ENCODE results near the gene ZRSR2. TPM values are rescaled to one million over a fixed set of nuclear protein-coding genes. Genes with fewer than 3 reads are reported as not detected.

ZRSR2 gene
- total RNA-seq, 1 experiment from 2014 or later, result 18.1 TPM

DNA sequence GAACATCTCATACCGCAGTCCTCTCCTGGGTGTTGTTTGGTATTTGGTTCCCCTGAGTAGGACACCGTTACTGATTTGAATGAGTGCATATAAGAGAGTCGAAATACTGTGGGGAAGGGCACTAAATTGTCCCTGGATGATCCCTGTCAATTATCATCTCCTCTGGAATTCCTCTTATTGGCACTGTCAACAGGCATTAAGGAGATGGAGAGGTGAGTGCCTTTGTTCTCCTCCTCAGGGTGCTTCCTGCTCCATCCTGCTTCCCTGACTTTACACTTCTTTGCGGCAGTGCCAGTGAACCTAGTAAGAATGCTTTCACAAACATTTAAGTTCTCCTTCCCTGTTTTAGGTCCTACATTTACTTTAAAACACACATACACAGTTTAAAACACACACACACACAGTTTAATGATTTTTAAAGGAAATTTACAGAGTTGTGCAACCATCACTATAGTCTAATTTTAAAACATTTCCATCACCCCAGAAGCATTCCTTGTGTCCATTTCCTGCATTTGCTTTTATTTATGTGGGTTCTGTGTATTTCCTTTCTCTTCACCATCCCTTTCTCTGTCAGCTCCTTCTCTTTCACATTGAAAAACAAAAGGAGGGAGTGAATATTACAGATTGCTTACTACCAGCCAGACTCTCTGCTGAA, 20.9 kb upstream of the ZRSR2 start:
- ChIA-PET POLR2A (ENCODE audit: low non-redundant PET) (no interaction called here), CTCF (no interaction called here)
- TF ChIP-seq, protein P1, sequence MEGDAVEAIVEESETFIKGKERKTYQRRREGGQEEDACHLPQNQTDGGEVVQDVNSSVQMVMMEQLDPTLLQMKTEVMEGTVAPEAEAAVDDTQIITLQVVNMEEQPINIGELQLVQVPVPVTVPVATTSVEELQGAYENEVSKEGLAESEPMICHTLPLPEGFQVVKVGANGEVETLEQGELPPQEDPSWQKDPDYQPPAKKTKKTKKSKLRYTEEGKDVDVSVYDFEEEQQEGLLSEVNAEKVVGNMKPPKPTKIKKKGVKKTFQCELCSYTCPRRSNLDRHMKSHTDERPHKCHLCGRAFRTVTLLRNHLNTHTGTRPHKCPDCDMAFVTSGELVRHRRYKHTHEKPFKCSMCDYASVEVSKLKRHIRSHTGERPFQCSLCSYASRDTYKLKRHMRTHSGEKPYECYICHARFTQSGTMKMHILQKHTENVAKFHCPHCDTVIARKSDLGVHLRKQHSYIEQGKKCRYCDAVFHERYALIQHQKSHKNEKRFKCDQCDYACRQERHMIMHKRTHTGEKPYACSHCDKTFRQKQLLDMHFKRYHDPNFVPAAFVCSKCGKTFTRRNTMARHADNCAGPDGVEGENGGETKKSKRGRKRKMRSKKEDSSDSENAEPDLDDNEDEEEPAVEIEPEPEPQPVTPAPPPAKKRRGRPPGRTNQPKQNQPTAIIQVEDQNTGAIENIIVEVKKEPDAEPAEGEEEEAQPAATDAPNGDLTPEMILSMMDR (conservative IDR thresholded peaks at IDR 0.05; ENCODE audit: low read depth, low read length), result no peak
- no peak for TF ChIP-seq EZH2 (IDR thresholded peaks at IDR 0.05; ENCODE audit: borderline replicate concordance, low read depth, low read length, poor library complexity, severe bottlenecking)
- BruUV-seq (replicated peaks), result no TSS peak
- intact Hi-C loops (cut with micrococcal nuclease; ENCODE audit: unreplicated experiment), result loop anchor here (10.0 kb wide), 1 partner anchor 205 kb away; no protein-coding TSS in a partner anchor
- Histone ChIP-seq H3K27me3 (replicated peaks; ENCODE audit: insufficient read depth, low read depth, low read length, poor library complexity) (no peaks in the 10 kb centered on the region), H3K36me3 (ENCODE audit: insufficient read depth, low read length, poor library complexity, severe bottlenecking) (no peaks in the 10 kb centered on the region), H3K4me1 (ENCODE audit: insufficient read depth, low read length, poor library complexity, severe bottlenecking) (peaks cover 14% of the 10 kb centered on the region), H3K27ac (ENCODE audit: low read depth, low read length, poor library complexity, severe bottlenecking) (peak overlapping the region; percentile 25), H3K4me3 (ENCODE audit: low read depth, low read length, poor library complexity, severe bottlenecking) (no peak overlapping the region), H3K9me3 (ENCODE audit: low read depth, low read length, poor library complexity, severe bottlenecking) (no peaks in the 10 kb centered on the region)
- DNase-seq (ENCODE audit: low spot score), result peak; percentile 80

DNA sequence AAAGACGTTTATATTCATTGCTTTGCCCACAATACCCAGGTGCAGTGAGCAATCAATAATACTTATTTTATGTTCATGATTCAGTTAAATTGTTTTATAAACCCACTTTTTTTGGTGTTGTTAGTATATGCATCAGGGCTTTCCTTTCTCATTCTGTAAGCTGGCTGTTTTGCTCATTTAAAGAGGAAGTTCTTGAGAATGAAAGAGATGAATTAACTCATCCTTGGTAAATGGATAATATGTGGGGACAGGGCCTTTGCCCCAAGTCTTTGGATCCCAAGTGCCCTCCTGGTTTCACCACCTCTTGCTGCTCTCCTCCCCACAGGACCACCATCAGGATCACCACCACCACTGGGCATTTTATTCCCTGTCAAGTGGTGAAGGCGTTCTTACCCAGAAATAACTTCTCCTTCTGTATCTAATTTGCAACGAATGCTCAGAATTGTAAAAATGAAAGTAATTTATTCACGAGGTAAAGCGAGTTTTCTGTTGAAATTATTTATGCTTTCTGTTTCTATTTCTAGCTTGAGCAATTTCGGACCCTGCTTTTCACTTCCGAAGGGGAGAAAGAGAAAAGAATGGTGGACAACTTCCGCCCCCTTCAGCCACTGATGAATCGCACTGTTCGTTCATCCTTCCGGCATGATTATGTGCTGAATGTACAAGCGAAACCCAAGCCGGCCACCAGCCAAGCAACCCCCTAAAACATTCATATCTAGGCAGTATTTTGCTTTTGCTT, 8.2 kb upstream of the ZRSR2 start:
- DNase-seq (ENCODE audit: low spot score), result no peak
- H3K4me1 ChIP-seq (ENCODE audit: insufficient read depth, low read length, poor library complexity, severe bottlenecking), result no peaks in the 10 kb centered on the region
- no peaks in the 10 kb centered on the region for H3K9me3 ChIP-seq (ENCODE audit: low read depth, low read length, poor library complexity, severe bottlenecking)
- no peak overlapping the region for H3K4me3 ChIP-seq (ENCODE audit: low read depth, low read length, poor library complexity, severe bottlenecking)
- BruUV-seq (replicated peaks), result no TSS peak
- POLR2A ChIA-PET (ENCODE audit: low non-redundant PET), result no interaction called here
- intact Hi-C loops (cut with micrococcal nuclease; ENCODE audit: unreplicated experiment), result no loop called here
- H3K27ac ChIP-seq (ENCODE audit: low read depth, low read length, poor library complexity, severe bottlenecking), result no peak overlapping the region
- H3K36me3 ChIP-seq (ENCODE audit: insufficient read depth, low read length, poor library complexity, severe bottlenecking), result peaks cover 18% of the 10 kb centered on the region
- CTCF ChIA-PET, result no interaction called here
- TF ChIP-seq EZH2 (IDR thresholded peaks at IDR 0.05; ENCODE audit: borderline replicate concordance, low read depth, low read length, poor library complexity, severe bottlenecking), result no peak
- TF ChIP-seq, protein P1 (conservative IDR thresholded peaks at IDR 0.05; ENCODE audit: low read depth, low read length), result no peak
- no peaks in the 10 kb centered on the region for H3K27me3 ChIP-seq (replicated peaks; ENCODE audit: insufficient read depth, low read depth, low read length, poor library complexity)

DNA sequence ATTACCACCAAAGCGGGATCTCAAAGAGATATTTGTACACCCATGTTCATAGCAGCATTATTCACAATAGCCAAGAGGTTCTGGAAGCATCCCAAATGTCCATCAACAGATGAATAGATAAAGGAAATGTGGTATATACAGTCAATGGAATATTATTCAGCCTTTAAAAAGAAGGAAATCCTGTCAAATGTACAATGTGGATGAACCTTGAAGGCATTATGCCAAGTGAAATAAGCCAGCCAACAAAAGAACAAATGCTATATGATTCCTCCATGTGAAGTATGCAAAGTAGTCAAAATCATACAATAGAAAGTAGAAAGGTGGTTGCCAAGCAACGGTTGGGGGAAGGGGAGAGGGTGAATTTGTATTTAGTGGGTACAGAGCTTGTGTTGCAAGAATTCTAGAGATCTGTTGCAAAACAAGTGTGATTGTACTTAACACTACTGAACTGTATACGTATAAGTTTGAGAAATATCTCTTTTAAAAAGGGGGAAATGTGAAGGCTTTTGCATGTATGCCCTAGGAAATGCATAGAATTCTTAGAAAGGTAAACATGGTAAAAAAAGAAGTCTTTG, 5.0 kb upstream of the ZRSR2 start:
- no peak for DNase-seq (ENCODE audit: low spot score)
- Histone ChIP-seq H3K9me3 (ENCODE audit: low read depth, low read length, poor library complexity, severe bottlenecking) (no peaks in the 10 kb centered on the region), H3K4me1 (ENCODE audit: insufficient read depth, low read length, poor library complexity, severe bottlenecking) (peaks cover 3% of the 10 kb centered on the region), H3K4me3 (ENCODE audit: low read depth, low read length, poor library complexity, severe bottlenecking) (no peak overlapping the region), H3K27me3 (replicated peaks; ENCODE audit: insufficient read depth, low read depth, low read length, poor library complexity) (no peaks in the 10 kb centered on the region), H3K27ac (ENCODE audit: low read depth, low read length, poor library complexity, severe bottlenecking) (no peak overlapping the region), H3K36me3 (ENCODE audit: insufficient read depth, low read length, poor library complexity, severe bottlenecking) (no peaks in the 10 kb centered on the region)
- intact Hi-C loops (cut with micrococcal nuclease; ENCODE audit: unreplicated experiment), result no loop called here
- CTCF ChIA-PET, result no interaction called here
- POLR2A ChIA-PET (ENCODE audit: low non-redundant PET), result no interaction called here
- BruUV-seq (replicated peaks), result no TSS peak
- TF ChIP-seq, protein P1 (conservative IDR thresholded peaks at IDR 0.05; ENCODE audit: low read depth, low read length), result no peak
- TF ChIP-seq EZH2 (IDR thresholded peaks at IDR 0.05; ENCODE audit: borderline replicate concordance, low read depth, low read length, poor library complexity, severe bottlenecking), result no peak

Measured in A673 (cell line).